ENCODE data around the gene OLAH.

Gene OLAH

GRCh38 chr10:15072358-15072757, 28.6 kb downstream of the OLAH start:
- no peak for DNase-seq

- DNase-seq: no peak
These were observed 31.7 kb downstream of the OLAH start for GRCh38 chr10:15075421-15075820.

- no peak for DNase-seq
These were observed 40.1 kb downstream of the OLAH start for GRCh38 chr10:15083674-15084501.

DNA sequence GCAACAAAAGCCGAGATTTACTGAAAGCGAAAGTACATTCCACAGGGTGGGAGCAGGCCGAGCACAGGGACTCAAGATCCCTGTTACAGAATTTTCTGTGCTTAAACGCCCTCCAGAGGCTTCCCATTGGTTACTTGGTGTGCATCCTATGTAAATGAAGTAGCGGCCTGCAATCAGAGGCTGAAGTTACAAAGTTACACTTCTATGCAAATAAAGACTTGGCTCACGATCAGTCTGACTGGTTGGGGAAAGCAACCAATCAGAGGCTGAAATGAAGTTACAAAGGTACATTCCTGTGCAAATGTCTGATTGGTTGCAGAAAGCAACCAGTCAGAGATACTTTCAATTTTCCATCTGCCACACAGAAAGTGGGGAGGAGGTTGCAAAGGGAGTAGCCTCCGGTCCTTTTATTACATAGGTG, 40.8 kb downstream of the OLAH start:
- no peak for DNase-seq

DNA sequence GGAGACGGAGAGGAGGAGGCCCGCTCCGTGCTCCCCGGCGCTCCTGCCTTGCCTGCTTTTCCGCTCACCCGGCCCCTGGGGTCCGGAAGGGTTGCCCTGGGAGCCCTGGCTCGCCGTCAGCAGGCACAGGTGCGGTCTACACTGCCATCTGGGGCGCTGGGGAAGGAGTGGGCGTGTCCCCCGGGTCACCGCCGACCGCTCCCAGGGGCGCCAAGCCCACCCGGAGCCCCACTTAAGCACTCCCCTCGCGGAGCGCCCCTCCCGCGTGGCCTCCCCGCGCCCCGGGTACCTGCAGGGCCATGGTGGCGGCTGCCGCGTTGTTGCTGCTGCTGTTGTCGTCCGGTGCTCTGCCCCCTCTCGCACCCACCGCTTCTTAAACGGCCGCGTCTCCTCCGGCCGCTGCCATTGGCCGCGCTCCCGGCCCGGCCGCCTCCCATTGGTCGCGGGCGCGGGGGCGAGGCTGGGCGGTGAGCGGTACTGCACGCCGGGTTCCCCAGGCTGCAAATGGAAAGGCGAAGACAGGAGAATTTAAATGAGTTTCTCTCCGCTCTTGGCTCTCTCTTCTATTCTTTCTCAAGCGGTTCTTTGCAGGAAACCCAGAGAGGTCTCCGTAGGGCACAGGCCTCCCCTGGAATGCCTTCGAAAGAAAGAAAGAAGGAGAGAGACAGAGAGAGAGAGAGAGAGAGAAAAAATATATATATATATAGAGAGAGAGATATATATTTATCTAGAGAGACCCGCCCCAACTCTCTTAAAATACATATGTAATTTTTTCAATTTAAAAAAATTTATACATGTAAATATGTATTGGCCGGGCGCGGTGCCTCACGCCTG, 44.9 kb downstream of the OLAH start, which contains the start of gene ACBD7:
TSS of gene ACBD7 (minus strand) at position 349 of the 834 bp plus-strand sequence. CDS start at position 301, 48 bp downstream.
- peak; percentile 89 for DNase-seq

DNA sequence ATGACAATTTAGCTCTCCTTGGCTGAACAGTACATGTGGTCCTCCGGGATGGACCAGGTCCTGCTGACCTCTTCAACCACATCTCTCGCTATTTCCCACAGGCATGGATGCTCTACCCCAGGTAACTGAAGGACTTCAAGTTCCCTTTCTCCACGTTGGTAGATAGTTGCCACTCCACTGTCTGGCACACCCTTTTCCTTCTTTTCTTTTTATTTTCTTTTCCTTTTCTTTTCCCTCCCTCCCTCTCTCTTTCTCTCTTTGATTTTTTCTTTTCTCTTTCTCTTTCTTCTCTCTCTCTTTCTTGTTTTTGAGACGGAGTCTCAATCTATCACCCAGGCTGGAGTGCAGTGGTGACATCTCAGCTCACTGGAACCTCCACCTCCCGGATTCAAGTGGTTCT, 47.7 kb downstream of the OLAH start:
- no peak for DNase-seq

GRCh38 chr10:15092855-15093408, 49.2 kb downstream of the OLAH start:
- no peak for DNase-seq

DNA sequence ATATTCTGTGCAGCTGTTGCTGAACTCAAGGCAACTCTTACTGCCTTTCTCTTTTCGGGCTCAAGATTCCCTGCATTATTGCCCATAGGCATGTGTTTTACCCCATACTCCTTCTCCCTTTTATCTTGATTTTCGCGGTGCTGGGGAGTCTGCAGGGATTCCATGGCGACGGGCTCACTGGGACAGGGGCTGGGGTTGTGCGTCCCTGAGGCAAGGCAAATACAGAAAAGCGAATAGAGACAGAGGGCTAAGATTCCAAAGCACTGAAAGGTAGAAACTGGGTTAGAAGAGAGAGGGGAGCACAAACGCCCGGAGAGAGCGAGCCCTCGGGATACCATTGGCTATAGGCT, 52.9 kb downstream of the OLAH start:
- DNase-seq: no peak

GRCh38 chr10:15097011-15097812, 53.5 kb downstream of the OLAH start, which contains the start of gene RPP38:
RPP38 (plus strand) TSS chr10:15097355; CDS start chr10:15103315, 5,960 bp downstream.
- DNase-seq: peak; percentile 94

DNA sequence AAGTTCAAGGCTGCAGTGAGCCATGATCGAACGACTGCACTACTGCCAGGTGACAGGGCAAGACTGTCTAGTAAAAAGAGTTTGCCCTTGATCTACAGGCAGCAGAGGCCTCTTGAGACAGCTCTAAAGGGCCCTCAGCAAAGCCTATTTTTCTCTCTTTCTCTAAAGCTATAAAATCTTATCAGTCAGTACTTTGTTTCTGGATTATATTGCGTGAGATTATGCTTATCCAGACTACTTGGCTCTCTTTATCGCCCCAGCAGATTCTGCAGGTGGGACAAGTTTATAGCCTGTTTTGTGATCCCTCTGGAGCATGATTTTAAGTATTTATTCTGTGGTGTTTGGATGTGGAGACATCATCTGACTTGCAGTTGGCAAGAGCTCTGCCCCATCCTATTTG, 56.1 kb downstream of the OLAH start:
- DNase-seq: no peak

- DNase-seq: no peak
These were observed 59.8 kb downstream of the OLAH start for GRCh38 chr10:15103513-15103912.

DNA sequence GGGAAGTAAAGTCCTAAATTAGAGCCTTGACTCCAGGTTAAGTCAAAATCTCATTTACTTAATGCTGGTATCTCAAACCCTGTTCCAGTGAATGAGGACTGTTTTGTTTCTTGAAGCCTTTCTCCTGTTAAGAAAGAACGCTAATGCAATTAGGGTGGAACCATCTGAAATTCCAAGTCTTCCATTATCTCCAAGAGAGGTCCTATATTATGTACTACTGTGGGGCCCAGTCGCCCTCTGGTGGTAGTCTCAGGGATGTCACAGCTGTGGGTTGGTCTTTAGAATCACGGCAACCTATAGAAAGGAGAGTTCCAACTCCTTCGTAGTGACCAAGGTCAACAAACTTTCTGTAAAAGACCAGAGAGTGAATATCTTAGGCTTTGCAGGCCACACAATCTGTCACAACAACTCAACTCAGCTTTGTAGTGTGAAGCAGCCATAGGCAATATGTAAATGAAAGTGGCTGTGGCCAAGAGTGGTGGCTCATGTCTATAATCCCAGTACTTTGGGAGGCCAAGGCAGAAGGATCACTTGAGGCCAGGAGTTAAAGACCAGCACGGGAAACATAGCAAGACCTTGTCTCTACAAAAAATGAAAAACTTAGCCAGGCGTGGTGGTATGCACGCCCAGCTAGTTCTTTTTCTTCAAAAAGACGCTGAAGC, 62.7 kb downstream of the OLAH start:
- peak; percentile 85 for DNase-seq

DNA sequence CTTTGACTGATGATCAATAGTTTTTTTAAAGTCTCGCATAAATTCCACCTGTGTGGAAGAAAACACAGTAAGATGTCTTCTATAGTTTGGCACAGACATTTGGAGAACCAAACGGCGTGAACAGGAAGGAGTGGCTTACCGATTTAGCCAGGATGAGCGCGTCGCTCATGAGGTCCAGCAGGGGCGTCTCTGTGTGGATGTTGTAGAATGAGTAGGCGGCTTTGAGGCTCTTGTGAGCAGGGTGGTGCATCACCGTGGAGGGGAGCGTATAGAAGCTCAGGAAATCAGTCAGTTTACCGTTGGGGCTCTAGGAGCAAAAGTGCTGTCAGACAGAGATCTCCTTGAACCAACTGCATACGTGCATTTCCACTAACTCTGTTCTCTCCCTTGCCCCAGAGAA, 68.9 kb downstream of the OLAH start:
- DNase-seq: no peak

DNA sequence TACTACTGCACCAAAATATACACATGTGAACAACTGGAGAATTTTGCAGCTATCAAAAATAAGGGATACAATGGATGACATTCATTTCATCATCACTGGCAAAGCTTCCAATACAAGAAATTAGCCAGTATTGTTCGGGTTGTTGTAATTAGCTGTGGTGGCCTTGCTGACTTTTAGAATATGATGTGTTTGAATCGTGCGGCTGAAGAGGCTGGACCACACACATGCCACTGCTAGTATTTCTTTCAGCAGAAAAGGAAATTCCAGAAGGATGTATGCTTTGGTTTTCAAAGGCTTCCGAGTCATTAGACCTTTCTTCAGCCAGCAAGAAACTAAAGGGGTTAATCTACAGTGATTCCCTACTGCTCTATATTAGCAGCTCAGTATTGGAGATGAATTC, 70.0 kb downstream of the OLAH start:
- no peak for DNase-seq

- no peak for DNase-seq
These were observed 72.5 kb downstream of the OLAH start for GRCh38 chr10:15116225-15116624.

- no peak for DNase-seq
These were observed 74.9 kb downstream of the OLAH start for GRCh38 chr10:15118615-15119014.

DNA sequence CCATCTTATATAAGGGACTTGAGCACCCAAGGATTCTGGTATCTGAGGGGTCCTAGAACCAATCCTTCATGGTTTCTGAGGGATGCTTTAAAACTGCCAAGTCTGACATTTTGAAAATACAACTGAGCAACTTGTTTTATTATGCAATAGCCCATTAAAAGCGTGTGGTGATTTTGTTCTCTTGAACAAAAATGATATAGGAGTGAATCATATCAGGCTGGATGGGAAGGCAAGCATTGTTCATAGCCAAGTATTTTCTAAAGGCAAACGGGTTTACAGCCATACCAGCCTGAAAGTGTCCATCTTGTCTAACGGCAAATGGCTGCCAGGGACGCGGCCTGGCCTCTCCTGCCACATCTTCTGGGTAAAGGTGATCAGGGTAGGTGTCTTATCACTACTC, 76.8 kb downstream of the OLAH start:
- DNase-seq: no peak

- no peak for DNase-seq
These were observed 78.0 kb downstream of the OLAH start for GRCh38 chr10:15121707-15122106.

GRCh38 chr10:15122477-15123030, 78.8 kb downstream of the OLAH start:
- DNase-seq: no peak
